RWPE1 (cell line): Measurements from ENCODE around the gene GFRA4.

ENCODE experiments used
- CTCF ChIA-PET: fragments of 350-600 bp; sonication (Branson Sonifier 250); formaldehyde crosslinking; extraction: SDS; loops from one replicate; lab custom pipeline; 2021; lab: Yijun Ruan, JAX
- POLR2A ChIA-PET: fragments of 400-600 bp; formaldehyde crosslinking; extraction: SDS; loops from one replicate; lab custom pipeline; 2020; ENCODE audit warnings: antibody characterized with exemption; ENCODE audit not compliant: low non-redundant PET; lab: Yijun Ruan, JAX
- DNase-seq: peaks from one replicate; pipeline ENCODE4 v3.0.0; 2012; ENCODE audit warnings: low spot score
- H3K27ac ChIP-seq: fragments of 450-650 bp; 2 replicates; pipeline ENCODE4 v1.5.1; 2017
- TF ChIP-seq, protein P1 (sequence below): fragments of 450-650 bp; conservative IDR thresholded peaks from 2 replicates; pipeline ENCODE4 v1.5.1; 2017; ENCODE audit warnings: low read depth, mild to moderate bottlenecking

GFRA4 gene

DNA sequence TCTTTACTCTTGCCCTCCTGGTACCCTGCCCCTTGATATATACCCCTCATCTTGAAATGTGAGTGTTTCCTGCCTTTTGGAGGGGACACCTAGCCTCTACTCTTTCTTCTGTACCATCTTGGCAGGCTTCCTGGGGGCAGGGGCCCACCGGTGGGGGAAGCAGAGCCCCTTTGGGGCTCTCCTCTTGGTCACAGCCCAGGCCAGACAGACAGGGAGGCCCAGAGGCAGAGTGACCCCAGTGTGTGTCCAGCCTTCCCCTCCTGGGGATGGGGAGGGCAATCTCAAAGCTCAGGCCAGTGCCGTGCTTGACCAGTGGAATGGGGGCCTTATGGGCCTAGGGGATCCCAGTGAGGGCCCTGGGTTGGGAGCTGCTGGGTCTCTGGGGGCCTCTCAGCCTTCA is 15.0 kb upstream of the GFRA4 start:
- POLR2A ChIA-PET = no interaction called here
- no peak for DNase-seq
- CTCF ChIA-PET = interaction anchor here (1.0 to 2.2 kb wide), 3 partner anchors 33 to 140 kb away, joined by 3 to 11 read pairs (median 9); no protein-coding TSS in a partner anchor
- H3K27ac ChIP-seq = no peak overlapping the region
- TF ChIP-seq, protein P1, sequence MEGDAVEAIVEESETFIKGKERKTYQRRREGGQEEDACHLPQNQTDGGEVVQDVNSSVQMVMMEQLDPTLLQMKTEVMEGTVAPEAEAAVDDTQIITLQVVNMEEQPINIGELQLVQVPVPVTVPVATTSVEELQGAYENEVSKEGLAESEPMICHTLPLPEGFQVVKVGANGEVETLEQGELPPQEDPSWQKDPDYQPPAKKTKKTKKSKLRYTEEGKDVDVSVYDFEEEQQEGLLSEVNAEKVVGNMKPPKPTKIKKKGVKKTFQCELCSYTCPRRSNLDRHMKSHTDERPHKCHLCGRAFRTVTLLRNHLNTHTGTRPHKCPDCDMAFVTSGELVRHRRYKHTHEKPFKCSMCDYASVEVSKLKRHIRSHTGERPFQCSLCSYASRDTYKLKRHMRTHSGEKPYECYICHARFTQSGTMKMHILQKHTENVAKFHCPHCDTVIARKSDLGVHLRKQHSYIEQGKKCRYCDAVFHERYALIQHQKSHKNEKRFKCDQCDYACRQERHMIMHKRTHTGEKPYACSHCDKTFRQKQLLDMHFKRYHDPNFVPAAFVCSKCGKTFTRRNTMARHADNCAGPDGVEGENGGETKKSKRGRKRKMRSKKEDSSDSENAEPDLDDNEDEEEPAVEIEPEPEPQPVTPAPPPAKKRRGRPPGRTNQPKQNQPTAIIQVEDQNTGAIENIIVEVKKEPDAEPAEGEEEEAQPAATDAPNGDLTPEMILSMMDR = no peak

DNA sequence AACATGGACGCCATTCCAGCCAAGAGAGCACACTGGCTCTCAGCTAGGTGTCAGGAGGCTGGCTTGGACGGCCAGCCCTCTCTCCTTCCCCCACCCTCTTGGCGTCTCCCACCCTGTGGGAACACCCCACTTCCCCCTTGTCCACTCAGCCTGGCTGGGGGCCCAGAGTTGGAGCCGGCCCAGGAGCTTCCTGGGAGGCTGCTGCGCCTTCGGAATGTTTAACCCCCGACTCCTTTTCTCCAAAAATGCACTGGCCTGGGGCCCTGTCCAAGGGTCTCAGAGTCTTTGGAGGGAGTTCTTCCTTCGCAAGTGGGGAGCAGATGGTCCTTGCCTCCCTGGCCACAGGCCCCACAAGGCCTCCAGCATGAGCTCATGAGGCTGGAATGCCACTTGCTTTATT is 14.5 kb upstream of the GFRA4 start:
- ChIA-PET POLR2A (no interaction called here), CTCF (interaction anchor here (0.6 to 2.4 kb wide), 8 partner anchors 9 to 424 kb away, joined by 3 to 37 read pairs (median 9); no protein-coding TSS in a partner anchor)
- H3K27ac ChIP-seq = no peak overlapping the region
- no peak for DNase-seq
- TF ChIP-seq, protein P1 = no peak

DNA sequence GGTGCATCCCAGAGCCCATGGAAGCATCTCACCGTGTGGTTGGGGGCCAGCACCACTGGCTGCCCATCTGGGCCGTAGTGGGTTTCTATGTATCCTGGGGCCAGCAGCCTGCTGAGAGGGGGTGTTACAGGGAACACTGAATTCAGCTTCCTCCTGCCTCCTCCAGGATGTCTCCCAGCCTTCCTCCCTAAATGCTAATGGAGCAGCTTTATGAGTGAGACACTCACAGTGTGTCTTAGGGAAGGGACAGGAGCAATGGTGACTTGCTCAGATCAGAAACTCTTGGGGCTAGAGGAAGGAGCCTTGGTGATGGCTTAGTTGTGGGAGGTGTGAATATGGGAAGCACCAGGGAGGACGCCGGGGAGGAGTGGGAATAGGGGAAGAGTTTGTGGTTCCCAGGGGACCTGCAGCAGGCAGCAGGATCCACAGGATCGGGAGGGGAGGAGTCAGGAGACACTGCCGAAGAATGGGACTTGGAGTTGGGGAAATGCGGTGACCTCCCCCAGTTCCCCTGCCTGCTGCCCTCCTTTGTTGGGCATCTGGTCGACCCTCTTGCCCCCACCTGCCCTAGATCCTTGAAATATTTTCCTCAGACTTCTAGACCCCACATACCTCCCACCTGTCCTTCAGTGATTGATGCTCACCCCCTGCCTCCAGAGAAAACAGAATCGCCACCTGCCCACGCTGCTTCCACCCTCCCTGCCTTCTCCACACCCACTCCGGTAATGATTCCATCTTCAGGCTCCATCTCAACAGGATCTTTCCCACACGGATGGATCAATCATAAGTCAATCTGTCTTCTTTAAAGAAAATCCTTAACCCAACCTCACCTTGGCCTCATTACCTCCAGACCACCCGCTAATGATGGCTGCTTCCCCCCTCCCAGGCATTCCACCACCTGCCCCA is 12.0 kb upstream of the GFRA4 start:
- no peak overlapping the region for H3K27ac ChIP-seq
- TF ChIP-seq, protein P1 = no peak
- ChIA-PET CTCF (interaction anchor here (0.9 to 2.6 kb wide), 5 partner anchors 7 to 103 kb away, joined by 5 to 20 read pairs (median 17); no protein-coding TSS in a partner anchor), POLR2A (no interaction called here)
- no peak for DNase-seq

GRCh38 chr20:3674447-3674846 is 11.2 kb upstream of the GFRA4 start:
- DNase-seq = no peak
- H3K27ac ChIP-seq = no peak overlapping the region
- POLR2A ChIA-PET = no interaction called here
- TF ChIP-seq, protein P1 = no peak
- CTCF ChIA-PET = interaction anchor here (0.6 to 2.6 kb wide), 5 partner anchors 10 to 461 kb away, joined by 3 to 17 read pairs (median 4); no protein-coding TSS in a partner anchor

- CTCF ChIA-PET = interaction anchor here (1.2 to 2.6 kb wide), 2 partner anchors 37 to 79 kb away, joined by 4 to 17 read pairs; no protein-coding TSS in a partner anchor
- H3K27ac ChIP-seq = no peak overlapping the region
- no peak for DNase-seq
- POLR2A ChIA-PET = no interaction called here
- TF ChIP-seq, protein P1 = no peak
Measured at GRCh38 chr20:3673221-3674070, 10.2 kb upstream of the GFRA4 start.

DNA sequence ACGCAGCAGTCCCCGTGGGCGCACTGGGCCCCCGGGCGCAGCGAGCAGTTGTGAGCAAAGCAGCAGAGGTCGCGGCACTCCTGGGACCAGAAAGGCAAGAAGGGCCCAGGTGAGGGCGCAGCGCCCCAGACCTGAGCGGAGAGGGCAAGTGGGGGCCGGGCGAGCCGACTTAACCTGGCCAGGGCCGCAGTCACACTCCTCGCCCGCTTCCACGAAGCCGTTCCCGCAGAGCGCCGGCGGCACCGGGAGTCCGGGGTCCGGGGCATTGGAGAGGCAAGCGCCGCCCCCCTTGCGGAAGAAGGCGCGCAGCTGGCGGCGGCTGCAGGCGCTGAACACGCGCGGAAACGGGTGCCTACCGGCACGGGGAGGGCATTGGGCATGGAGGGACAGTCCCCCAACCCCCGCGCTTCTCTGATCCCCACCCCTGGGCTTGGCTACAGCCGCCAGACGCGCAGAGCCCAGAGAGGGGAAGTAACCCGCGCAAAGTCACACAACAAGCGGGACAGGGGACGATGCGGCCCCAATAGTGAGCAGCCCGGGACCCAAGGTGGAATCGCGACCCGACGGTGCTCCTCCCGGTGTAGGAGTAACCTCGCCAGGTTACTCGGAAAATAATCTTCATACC is 9.5 kb upstream of the GFRA4 start:
- POLR2A ChIA-PET = no interaction called here
- TF ChIP-seq, protein P1 = no peak
- CTCF ChIA-PET = interaction anchor here (1.1 to 2.6 kb wide), 2 partner anchors 17 to 38 kb away, joined by 3 to 17 read pairs; no protein-coding TSS in a partner anchor
- H3K27ac ChIP-seq = no peak overlapping the region
- no peak for DNase-seq
